ENCODE results near the gene APEH.
"Not testable (repeated sequence)": the region's sequence is repeated elsewhere in the genome, so short reads cannot be mapped to it uniquely, and the experiment has no call there.

DNA sequence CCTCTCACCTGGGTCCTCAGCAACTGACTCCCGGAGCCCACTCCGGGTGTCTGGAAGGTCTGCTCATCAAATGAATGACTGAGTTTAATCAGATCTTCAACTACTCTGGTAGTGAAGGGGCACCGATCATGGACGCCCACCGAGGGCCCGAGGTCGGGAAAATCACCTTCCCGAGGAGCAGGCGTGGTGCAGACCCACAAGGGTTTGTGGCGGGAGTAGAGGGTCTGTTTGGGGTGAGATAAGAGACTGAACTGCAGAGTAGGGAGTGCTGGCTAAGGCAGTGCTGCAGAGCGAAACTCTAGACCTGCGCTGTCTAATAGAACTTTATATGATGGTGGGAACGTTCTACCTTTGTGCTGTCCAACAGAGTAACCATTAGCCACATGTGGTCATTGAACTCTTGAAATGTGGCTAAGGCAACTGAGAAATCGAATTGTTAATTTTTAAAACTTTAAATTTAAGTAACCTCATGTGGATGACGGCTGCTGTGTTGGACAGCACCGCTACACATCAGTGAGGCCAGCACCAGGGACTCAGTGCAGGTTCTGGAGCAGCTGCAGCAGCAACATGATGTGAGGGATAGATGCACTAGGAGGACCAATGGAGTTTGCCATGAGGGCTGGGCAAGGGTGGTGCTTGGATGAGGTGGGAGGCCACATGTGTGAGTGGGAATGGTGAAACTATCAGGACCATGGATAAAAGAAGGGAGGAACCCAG lies 15.9 kb downstream of the APEH start:
- not testable (repeated sequence) for TF ChIP-seq POLR2A (IDR thresholded peaks at IDR 0.05; ENCODE audit: low read length); GATA1 (IDR thresholded peaks at IDR 0.05; ENCODE audit: low read depth, low read length)

Measured in erythroblast (primary cell).